Inflammatory macrophage (primary cell): ENCODE results near the gene LYRM9.
"Not testable (repeated sequence)": the region's sequence is repeated elsewhere in the genome, so short reads cannot be mapped to it uniquely, and the experiment has no call there.

Experiments
- DNase-seq, 2 donors: peaks; one replicate each; pipeline ENCODE4 v3.0.0-alpha.2; 2020 to 2022

Gene LYRM9

DNA sequence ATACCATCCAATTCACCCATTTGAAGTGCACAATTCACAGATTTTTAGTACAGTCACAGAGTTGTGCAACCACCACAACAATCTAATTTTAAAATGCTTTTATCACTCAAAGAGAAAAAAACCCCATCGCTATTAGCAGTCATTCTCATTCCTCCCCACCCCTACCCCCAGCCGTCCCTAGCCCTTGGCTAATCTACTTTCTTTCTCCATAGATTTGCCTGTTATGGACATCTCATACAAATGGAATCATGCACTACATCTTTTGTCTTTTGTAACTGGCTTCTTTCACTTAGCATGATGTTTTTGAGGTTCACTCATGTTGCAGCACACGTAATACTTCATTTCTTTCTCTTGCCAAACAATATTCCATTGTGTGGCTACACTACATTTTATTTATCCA is 20.4 kb downstream of the LYRM9 start:
- DNase-seq = no peak

DNA sequence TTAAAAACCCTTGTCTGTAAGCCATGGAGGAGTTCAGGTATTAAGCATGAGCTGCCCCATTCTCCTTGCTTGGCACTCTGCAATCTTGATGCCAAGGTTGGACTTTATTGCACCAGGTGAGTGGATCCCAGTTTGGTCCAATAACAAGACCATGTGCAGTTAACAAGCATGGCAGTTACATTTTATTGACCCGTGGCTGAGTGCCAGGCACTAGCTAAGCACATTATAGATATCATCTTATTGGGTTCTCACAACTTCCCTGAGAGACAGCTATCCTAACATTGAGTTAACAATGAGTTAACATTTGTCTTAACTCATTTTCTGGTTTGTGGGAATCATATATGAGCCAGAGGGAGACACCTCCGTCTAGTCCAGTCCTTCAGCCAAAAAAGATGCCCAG is 21.8 kb downstream of the LYRM9 start:
- no peak for DNase-seq

DNA sequence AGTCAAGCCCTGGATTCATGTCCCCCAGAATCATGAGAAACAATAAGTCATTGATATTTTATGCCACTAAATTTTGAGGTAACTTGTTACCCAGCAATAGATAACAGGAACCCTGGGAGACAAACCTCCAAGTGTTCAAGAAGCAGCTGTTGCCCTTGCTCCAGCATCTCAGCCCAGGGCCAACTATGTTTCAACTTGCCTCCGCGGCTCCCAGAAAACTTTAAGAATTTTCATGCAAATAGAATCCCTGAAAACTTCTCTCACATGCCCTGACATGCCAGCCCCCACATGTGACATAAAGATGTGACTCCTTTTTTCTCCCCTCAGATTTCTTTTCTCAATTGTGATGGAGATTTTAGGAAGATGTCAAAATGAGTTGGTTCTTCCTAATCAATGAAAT is 22.8 kb downstream of the LYRM9 start:
- no peak for DNase-seq

DNA sequence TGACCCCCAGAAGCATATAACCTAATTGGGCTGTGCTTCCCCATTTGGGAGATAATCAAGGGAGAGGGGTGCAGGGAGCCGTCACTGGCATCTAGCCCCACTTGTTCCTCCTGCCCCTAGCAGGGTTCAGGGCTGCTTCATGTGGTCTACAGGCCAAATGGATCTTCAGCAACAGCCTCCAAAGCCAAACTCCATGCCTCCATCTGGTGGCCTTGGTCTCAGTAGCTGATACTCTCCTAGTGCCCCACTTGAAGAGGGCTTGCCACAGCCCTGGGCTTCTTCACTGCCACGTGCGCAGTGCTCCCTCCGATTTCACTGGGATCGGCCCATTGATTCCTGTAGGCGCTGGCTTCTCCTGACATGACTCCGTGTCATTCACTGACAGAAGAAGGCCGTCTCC is 24.6 kb downstream of the LYRM9 start:
- no peak for DNase-seq

DNA sequence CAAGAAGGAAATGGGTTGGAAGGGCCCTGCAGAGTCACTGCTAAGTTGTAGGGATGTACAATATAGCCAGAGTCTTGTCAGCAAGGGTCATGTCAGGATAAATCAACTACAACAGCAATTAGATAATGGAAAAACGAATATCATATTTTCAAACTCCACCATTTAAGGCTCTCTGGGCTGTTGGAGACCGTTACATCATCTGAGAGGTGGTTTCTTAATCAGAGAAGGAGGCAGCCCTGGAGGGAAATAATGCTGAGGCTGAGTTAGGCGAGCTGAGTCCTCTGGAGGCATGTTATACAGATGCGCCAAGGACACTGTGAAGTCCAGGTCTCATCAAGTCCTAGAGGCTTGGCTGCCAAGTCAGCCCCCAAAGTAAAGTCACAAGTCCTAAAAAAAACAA is 30.3 kb downstream of the LYRM9 start:
- no peak for DNase-seq

DNA sequence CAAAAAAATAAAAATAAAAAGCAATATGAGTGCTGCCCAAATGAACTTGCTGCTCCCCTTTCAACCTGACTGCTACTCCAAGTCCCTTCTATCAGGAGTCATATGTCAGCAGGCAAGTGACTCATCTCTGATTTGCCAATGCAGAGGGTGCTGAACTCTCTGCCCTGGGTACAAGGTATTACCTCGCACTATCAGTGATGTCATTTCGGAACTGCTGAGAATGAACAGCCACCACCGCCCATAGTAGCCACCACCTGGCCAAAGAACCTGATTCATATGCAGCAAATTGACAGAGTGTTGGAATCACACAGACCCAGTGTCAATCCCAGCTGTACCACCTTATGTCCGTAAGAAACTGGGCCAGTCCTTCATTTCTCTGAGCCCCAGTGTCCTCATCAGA is 31.2 kb downstream of the LYRM9 start:
- peak; percentile 38 to 56 for DNase-seq

DNA sequence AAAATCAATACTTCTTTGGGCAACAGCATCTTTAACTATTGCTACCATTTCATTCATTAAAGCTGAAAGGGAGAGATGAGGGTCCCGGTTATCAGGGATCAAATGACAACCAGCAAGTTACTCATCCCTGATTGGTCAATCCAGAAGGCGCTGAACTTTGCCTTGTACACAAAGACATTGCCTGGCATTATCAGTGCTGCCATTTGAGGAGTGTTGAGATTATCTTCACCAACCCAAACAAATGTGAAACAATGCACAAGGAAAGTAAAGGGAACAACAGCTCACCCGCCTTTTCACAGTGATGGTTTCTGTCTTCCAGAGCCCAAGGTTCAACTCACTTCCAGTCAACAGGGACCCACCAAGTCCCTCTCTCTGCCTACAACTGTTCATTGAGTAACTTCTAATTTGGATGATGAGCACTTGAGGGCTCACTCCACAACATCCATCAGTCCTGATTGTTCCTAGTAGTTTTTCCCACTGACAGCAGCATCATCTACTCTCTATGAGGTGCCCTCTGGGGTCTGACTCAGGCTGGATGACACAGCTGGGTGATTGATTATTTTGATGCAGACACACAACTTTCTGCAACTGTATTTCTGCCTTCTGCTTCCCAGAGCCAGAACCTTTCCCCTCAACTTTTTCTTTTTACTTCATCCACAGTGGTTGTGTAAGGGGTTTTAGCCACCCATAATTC is 32.0 kb downstream of the LYRM9 start:
- DNase-seq = no peak

DNA sequence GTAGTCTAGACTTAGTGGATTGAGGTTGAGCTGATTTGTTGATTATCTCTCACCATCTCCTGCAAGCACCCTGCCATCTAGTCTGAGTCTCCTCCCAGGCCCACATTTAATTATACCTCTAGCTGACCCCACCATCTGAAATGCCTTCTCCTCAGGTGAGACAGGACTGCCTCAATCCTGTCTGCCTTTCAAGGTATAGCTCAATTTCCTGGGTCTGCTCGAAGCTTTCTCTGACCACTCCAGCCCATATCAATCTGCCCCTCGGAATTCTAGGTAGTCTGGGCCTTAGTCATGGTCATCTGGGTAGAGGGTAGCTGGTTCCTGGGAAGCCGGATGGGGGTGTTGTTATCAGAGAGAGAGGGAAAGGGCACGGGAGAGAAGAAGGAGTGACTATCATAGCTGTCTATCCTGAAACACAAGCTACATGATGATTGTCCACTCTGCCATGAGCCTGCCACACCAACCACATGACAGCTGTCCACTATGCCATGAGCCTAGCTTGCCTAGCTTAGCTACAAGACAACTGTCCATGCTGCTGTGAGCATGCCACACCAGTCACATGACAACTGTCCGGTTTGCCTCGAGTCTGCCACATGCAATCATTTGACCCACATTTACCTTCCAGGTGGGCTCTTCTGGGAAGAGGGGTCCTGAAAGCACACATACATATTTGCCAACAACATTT is 34.4 kb downstream of the LYRM9 start:
- DNase-seq = no peak

DNA sequence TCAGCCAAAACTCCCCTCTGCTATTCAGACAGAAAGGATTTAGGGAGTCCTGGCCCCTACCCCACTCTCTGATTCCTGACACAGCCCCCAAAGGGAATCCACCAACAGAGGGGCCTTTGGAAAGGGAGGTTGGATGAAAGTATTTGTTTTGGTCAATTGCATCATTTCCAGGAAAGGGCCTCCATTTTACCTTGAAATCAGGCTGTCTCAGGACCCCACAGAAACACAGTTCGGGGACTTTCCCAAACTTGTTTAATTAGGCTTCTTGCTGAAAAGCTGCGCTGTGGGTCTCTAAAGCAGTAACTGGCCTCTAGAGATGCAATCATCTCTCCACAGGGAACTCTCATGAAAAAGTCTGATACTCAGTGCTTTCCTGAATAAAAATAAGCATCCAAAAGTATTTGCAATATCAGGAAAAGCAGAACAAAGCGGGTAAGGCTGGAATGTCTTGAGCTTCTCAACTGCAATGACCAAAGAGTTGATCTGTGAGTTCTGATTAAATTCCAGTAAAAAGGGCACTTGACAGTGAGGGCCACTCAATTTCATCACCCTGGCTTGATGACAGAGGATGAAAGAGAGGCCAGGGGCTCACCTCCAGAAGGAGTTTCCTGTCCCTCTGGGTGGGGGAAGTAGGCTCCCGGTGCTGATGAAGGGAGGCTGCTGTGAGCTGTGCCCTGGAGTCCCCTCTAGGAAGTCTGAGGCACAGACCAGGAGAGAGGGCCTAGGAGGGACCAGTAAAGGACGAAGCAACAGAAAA is 36.3 kb downstream of the LYRM9 start:
- no peak for DNase-seq

DNA sequence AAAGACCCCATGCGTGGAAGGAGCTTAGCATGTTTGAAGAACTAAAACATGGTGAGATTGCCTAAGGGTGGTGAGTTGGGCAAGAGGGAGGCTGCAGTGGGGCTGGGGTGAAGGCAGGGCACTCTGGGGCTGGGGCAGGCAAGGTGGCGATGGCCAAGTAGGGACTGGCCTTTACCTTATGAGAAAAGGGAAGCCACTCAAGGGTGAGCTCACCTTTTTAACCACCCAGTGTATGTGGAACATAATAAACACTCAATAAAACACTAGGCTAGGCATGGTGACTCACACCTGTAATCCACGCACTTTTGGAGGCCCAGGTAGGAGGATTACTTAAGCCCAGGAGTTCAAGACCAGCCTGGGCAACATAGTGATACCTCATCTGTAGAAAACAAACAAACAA is 37.7 kb downstream of the LYRM9 start:
- DNase-seq = no peak

DNA sequence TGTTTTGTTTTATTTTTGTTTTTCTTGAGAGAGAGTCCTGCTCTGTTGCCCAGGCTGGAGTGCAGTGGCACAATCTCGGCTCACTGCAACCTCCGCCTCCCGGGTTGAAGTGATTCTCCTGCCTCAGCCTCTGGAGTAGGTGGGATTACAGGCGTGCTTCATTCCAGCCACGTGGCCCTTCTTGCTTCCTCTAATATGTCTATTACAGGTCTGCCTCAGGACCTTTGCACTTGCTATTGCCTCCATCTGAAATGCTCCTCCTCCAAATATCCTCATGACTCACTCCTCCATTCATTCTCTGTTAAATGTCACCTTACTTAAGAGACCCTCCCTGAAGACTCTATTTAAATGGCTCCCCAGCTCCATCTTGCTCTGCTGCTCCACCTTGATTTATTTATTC is 39.0 kb downstream of the LYRM9 start:
- DNase-seq = no peak

DNA sequence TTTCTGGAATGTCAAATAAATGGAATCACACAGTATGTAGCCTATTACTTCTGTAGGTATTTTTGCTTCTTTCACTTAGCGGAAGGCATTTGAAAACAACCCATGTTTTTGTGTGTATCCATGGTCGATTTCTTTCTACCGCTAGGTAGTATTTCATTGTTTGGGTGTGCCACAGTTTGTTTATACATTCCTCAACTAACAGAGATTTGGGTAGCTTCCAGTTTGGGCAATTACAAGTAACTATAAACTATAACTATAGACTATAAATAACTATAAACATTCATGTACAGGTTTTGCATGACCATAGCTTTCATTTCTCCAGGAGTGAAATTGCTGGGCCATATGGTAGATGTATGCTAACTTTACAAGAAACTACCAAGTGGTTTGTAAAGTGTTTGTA is 40.1 kb downstream of the LYRM9 start:
- no peak for DNase-seq

DNA sequence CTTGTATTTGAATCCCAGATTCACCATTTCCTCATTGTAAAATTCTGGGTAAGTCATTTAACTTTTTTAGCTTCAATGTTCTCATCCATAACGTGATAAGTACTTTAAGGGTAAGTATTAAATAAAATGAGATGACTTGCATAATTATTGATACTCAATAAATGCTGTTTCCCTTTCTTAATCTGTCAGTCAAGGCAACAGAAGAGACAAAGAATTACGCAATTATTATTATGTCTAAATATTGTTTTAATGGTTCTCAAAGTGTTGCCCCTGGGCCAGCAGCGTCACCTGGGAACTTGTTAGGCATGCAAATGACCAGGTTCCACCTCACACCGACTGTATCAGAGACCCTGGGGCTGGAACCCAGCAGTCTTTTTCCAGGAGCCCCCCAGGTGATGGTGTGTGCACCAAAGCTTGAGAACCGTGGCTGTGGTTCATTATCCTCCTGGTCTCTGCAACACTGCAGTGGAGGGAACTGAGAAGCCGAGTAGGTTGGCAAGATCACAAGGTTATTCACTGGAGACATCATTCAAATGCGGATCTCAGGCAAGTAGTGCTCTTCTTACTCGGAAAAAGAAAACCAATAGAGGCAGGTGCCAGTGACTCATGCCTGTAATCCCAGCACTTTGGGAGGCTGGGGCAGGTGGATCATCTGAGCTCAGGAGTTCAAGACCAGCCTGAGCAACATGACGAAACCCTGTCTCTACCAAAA is 43.5 kb downstream of the LYRM9 start:
- DNase-seq = no peak

DNA sequence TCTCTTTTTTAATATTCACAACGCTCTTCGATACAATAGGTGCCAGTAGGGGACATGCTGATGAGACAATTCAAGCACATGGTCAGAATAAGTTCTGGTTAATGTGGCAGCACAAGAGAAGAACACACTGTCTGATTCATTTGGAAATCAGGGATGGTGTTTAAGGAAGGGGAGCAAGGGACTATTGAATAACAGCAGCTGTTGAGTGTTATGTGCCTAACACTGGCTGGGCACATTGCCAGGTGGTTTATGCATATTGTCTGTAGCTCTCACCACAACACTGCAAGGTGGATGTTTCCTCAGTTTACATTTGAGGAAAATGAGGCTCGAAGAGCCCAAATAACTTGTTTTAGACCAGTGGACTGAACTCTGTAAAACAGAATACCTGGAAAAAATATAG is 44.2 kb downstream of the LYRM9 start:
- DNase-seq = no peak

DNA sequence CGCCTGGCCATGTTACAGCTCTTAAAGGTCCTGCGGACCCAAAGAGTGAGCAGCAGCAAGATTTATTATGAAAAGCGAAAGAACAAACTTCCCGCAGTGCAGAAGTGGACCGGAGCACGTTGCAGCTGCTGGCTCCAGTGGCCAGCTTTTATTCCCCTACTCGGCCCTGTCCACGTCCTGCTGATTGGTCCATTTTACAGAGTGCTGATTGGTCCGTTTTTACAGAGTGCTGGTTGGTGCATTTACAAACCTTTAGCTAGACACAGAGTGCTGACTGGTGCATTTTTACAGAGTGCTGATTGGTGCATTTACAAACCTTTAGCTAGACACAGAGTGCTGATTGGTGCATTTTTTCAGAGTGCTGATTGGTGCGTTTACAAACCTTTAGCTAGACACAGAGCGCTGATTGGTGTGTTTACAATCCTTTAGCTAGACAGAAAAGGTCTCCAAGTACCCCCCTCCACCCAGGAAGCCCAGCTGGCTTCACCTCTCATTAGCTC is 46.3 kb downstream of the LYRM9 start:
- not testable (repeated sequence) for DNase-seq

DNA sequence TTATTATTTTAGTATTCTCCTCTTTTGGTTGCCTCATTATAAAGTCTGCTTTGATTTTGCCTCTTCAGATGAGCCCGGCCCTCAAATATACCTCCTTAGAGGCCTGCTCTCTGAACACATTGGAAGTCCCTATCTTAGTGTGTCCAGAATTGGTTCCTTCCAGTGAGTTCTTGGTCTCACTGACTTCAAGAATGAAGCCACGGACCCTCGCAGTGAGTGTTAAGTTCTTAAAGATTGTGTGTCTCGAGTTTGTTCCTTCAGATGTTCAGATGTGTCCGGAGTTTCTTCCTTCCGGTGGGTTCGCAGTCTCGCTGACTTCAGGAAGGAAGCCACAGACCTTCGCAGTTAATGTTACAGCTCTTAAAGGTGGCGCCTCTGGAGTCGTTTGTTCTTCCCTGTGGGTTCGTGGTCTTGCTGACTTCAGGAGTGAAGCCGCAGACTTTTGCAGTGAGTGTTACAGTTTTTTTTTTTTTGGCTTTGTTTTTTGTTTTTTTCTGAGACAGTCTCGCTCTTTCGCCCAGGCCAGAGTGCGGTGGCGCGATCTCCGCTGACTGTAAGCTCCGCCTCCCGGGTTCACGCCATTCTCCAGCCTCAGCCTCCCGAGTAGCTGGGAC is 47.0 kb downstream of the LYRM9 start:
- DNase-seq = no peak

DNA sequence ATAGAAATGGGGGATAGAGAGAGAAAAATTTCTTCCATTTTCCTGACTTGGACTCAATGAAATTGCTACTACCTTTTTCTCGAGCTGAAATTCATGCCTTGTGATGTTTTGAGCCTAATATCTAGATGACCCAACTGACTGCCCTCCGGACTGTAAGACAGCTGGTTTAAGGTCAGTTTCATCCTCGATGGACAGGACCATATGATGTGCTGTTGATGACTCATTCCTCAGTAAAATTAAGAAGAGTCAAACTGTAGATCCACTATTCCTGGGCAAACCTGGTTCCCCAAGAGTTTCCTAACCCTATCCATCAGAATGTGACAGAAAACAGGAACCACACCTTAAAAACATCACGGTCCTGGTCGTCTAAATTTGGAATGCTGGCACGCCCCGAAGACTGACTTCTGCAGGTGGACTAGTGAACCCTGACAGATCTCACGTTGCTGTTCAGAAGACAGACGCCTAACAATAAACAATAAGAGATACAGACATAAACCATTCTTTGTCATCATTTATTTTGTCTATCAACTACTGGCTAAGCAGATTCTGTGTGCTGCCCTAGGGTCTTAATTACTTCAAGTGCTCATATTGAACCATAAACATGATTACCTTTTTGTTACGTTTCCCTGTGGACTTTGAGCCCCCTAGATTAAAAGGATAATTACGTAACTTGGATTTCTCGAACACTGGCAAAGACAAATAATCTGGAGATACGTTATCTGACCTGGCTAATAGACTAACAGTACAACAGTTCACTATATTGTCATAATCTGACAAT is 47.7 kb downstream of the LYRM9 start:
- DNase-seq = no peak

DNA sequence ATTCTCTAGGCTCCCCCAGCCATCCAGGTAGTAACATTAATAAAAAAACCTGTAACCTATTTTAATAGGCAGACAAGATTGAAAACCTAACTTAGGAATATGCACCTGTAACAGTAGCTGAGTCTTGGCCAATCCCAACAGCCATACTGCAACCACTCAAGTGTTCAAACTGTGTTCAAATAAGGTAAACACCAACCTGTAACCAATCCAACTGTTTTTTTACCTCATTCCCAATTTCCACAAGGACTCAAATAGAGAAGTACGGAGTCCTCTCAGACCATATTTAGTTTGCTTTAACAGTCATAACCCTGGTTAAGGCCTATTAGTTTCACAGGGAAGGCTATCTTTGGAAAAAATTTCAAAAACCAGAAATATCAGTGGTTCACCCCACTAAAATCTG is 52.5 kb downstream of the LYRM9 start:
- DNase-seq = no peak

DNA sequence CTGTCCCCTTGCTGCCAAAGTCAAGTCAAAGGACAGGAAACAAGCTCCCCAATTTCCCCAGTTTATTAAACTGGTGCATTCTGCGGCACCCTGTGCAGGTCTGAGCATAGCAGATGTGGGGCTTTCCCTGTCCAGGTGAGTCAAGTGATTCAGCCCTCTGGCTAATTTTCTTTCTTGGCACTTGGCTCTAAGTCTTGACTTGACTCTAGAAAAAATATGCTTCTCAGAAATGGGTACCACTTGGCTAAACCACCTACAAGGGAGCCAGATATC is 52.8 kb downstream of the LYRM9 start:
- DNase-seq = not testable (repeated sequence)

DNA sequence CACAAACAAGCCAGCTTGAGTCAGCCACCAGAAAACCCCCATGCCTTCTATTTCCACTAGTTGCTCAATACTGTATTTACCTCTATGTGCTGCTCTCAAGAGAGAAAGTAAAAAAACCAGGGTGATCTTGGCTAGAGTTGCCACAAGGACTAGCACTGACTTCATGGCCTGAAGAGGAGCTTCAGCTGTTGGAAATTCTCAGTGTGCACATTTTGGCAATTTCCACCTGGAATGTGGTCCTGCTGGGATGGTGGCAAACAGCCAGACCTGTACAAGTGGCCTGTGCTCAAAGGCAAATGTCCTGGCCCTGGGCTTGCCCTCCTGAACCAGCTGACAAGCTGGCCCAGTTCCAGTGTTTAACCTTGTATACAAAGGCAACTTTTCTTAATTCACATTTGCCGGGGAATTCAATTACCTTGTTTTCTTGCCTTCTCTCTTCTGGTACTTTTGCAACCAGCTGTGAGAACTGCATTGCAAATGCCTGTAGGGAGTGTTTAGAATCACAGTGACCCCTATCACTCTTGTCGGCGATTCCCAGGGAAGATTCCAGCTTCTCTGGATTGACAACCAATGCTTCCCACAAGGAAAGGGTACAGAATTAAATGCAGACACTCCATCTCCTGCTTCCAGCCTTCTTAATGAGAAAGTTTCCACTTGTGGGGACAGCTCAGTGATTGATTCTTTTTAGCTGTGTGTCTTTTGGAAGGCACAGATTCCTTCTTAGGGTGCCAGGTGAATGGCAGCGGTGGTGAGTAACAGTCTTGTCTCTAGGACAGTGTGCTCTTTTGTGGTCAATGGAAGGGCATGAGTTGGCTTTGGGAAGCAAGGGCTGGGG is 53.4 kb downstream of the LYRM9 start:
- not testable (repeated sequence) for DNase-seq

DNA sequence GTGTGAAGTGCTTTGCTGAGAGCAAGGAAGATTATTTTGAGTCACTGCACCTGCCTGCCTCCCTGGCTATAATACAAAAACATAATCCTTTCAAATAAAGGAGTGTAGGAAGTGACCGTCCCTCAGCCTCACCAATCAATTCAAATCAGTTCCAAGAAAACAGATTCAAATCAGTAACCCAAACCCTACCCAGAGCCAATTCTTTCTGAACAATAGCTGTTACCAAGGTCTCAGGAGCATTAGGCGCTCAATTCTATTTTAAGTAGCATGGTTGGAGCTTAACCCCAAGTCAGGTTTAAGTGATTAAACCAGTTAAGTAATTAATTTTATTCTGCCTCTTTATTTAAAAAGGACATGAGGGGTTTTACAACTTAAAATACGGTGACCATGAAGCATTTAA is 54.6 kb downstream of the LYRM9 start:
- DNase-seq = not testable (repeated sequence)
